Thyroid gland (tissue), 4 donors: ENCODE data around the gene DDX56. TPM values are rescaled to one million over a fixed set of nuclear protein-coding genes. Genes with fewer than 3 reads are reported as not detected.

ENCODE experiments used
- DNase-seq, 2 donors: peaks; one replicate each; pipeline ENCODE4 v3.0.0-alpha.2; 2019
- H3K27ac ChIP-seq, 3 donors: fragments of 200-600 bp; sonication (generic); 1 replicate in 2 of 3; 2 replicates in 1 of 3; pipeline ENCODE4 v1.5.1; 2016 to 2019; ENCODE audit warnings: mild to moderate bottlenecking in 1 of 3, moderate library complexity in 1 of 3
- H3K27me3 ChIP-seq: fragments of 200-600 bp; sonication (generic); one replicate; pipeline ENCODE4 v1.5.1; 2019
- H3K36me3 ChIP-seq, 2 donors: fragments of 200-600 bp; sonication (generic); one replicate each; pipeline ENCODE4 v1.5.1; 2016 to 2019
- H3K4me1 ChIP-seq, 2 donors: fragments of 200-600 bp; sonication (generic); one replicate each; pipeline ENCODE4 v1.5.1; 2017 to 2019
- H3K4me3 ChIP-seq, 3 donors: fragments of 200-600 bp; sonication (generic); replicated peaks in 1 of 3; 1 replicate in 2 of 3; 2 replicates in 1 of 3; pipeline ENCODE4 v1.5.1; 2016; ENCODE audit warnings: mild to moderate bottlenecking in 1 of 3
- H3K9me3 ChIP-seq: fragments of 200-600 bp; sonication (generic); one replicate; pipeline ENCODE4 v1.5.1; 2017
- CTCF ChIP-seq, 6 experiments: fragments of 200-600 bp in 3 of 6; fragments of 450-650 bp in 3 of 6; sonication (generic) in 3 of 6; IDR thresholded peaks; one replicate each; pipeline ENCODE4 v1.5.1; 2016 to 2019; ENCODE audit warnings: antibody characterized with exemption in 6 of 6, mild to moderate bottlenecking in 2 of 6, inconsistent platforms in 1 of 6, moderate library complexity in 1 of 6
- POLR2A ChIP-seq, 2 donors: fragments of 450-650 bp; IDR thresholded peaks; one replicate each; pipeline ENCODE4 v1.6.1; 2017; ENCODE audit warnings: antibody characterized with exemption in 2 of 2, mild to moderate bottlenecking in 2 of 2, moderate library complexity in 1 of 2
- WGBS, 2 donors: methylation state at CpG; one replicate each; pipeline ENCODE4 v1.1.5; 2017; 5-methylcytosine and 5-hydroxymethylcytosine counted together
- intact Hi-C: fragments of 100-400 bp; cut with DNase I; formaldehyde crosslinking; loops from one replicate; pipeline ENCODE4 v1.15.1; 2023
- total RNA-seq, 4 donors: library from RNA; depleted of rRNA; stranded (reverse); fragments of >200 nt; gene quantifications; one replicate each; pipeline ENCODE4 v1.2.3, GENCODE V29; 2016

DDX56 gene
- total RNA-seq, 4 donors from 2014 or later = 47.3 to 77.3 (median 62.1) TPM

GRCh38 chr7:44535348-44536064 lies 38.2 kb downstream of the DDX56 start:
- Histone ChIP-seq H3K36me3 (no peaks in the 10 kb centered on the region), H3K4me1 (no peaks in the 10 kb centered on the region), H3K9me3 (no peaks in the 10 kb centered on the region), H3K4me3 (no peak overlapping the region), H3K27ac (no peak overlapping the region), H3K27me3 (no peaks in the 10 kb centered on the region)
- intact Hi-C loops = no loop called here
- DNase-seq = no peak
- TF ChIP-seq POLR2A (IDR thresholded peaks at IDR 0.05) (no peak), CTCF (IDR thresholded peaks at IDR 0.05) (no peak)
- WGBS, 2 donors = 92 to 94% methylated on average over 8 of the region's 8 CpGs

GRCh38 chr7:44534501-44534900 lies 39.2 kb downstream of the DDX56 start:
- no peaks in the 10 kb centered on the region for H3K9me3 ChIP-seq
- no peak overlapping the region for H3K4me3 ChIP-seq
- H3K27me3 ChIP-seq = no peaks in the 10 kb centered on the region
- peak; percentile 28 to 29 for DNase-seq
- TF ChIP-seq POLR2A (IDR thresholded peaks at IDR 0.05) (no peak), CTCF (IDR thresholded peaks at IDR 0.05) (peak in 4 of 6 experiments; percentile 30 to 53 (median 34))
- no peaks in the 10 kb centered on the region for H3K36me3 ChIP-seq
- H3K4me1 ChIP-seq = no peaks in the 10 kb centered on the region
- 54 to 70% methylated on average over 4 to 7 of the region's 7 CpGs for WGBS, 2 donors
- intact Hi-C loops = no loop called here
- H3K27ac ChIP-seq = no peak overlapping the region

GRCh38 chr7:44534087-44534486 lies 39.6 kb downstream of the DDX56 start:
- Histone ChIP-seq H3K4me1 (no peaks in the 10 kb centered on the region), H3K27me3 (no peaks in the 10 kb centered on the region), H3K36me3 (no peaks in the 10 kb centered on the region), H3K27ac (no peak overlapping the region), H3K9me3 (no peaks in the 10 kb centered on the region), H3K4me3 (no peak overlapping the region)
- intact Hi-C loops = no loop called here
- WGBS, 2 donors = 80 to 81% methylated on average over 5 of the region's 5 CpGs
- no peak for DNase-seq
- no peak for TF ChIP-seq CTCF (IDR thresholded peaks at IDR 0.05)
- no peak for TF ChIP-seq POLR2A (IDR thresholded peaks at IDR 0.05)

GRCh38 chr7:44533301-44534055 lies 40.2 kb downstream of the DDX56 start:
- WGBS, 2 donors = 64 to 82% methylated on average over 2 of the region's 8 CpGs
- H3K27ac ChIP-seq = no peak overlapping the region
- no peaks in the 10 kb centered on the region for H3K4me1 ChIP-seq
- intact Hi-C loops = no loop called here
- H3K9me3 ChIP-seq = no peaks in the 10 kb centered on the region
- H3K4me3 ChIP-seq = no peak overlapping the region
- H3K27me3 ChIP-seq = no peaks in the 10 kb centered on the region
- no peaks in the 10 kb centered on the region for H3K36me3 ChIP-seq
- no peak for TF ChIP-seq POLR2A (IDR thresholded peaks at IDR 0.05)
- no peak for TF ChIP-seq CTCF (IDR thresholded peaks at IDR 0.05)
- DNase-seq = no peak
